ENCODE results near the gene BCKDHB. TPM values are rescaled to one million over a fixed set of nuclear protein-coding genes. Genes with fewer than 3 reads are reported as not detected.

BCKDHB gene
- total RNA-seq, 3 donors from 2014 or later (not counting 1 experiment from before 2014, with no cell fraction given) = 11.1 to 13.7 (median 12.8) TPM

- Histone ChIP-seq H3K9me3 (ENCODE audit: control insufficient read depth, insufficient read depth, low read length) (no peaks in the 10 kb centered on the region), H3K4me1 (ENCODE audit: control insufficient read depth, insufficient read depth, low read length) (no peaks in the 10 kb centered on the region), H3K27me3 (ENCODE audit: control insufficient read depth, insufficient read depth, low read length) (no peaks in the 10 kb centered on the region), H3K36me3 (ENCODE audit: control insufficient read depth, insufficient read depth, low read length) (no peaks in the 10 kb centered on the region), H3K27ac (ENCODE audit: low read length) (no peak overlapping the region), H3K4me3 (ENCODE audit: low read length) (no peak overlapping the region)
- no peaks in the 10 kb centered on the region for H3K9me3 Mint-ChIP-seq
- no peaks in the 10 kb centered on the region for H3K36me3 Mint-ChIP-seq
- no peak overlapping the region for H3K4me3 Mint-ChIP-seq
- no peak for TF ChIP-seq CTCF (IDR thresholded peaks at IDR 0.05)
- DNase-seq (no peak), ATAC-seq (no peak)
- intact Hi-C loops (cut with micrococcal nuclease) = no loop called here
- H3K27ac Mint-ChIP-seq = no peak overlapping the region
- peaks cover 0 to 5% of the 10 kb centered on the region in 2 donors for H3K4me1 Mint-ChIP-seq
- H3K27me3 Mint-ChIP-seq (ENCODE audit: low read depth in 2 of 2) = no peaks in the 10 kb centered on the region
Measured at GRCh38 chr6:80329496-80329895, 223.0 kb downstream of the BCKDHB start.

GRCh38 chr6:80330961-80331360 is 224.5 kb downstream of the BCKDHB start:
- Mint-ChIP-seq H3K4me1 (peaks cover 0 to 5% of the 10 kb centered on the region in 2 donors), H3K4me3 (no peak overlapping the region), H3K9me3 (no peaks in the 10 kb centered on the region), H3K27ac (no peak overlapping the region), H3K36me3 (no peaks in the 10 kb centered on the region), H3K27me3 (ENCODE audit: low read depth in 2 of 2) (no peaks in the 10 kb centered on the region)
- no peak overlapping the region for H3K27ac ChIP-seq (ENCODE audit: low read length)
- H3K9me3 ChIP-seq (ENCODE audit: control insufficient read depth, insufficient read depth, low read length) = no peaks in the 10 kb centered on the region
- no peaks in the 10 kb centered on the region for H3K4me1 ChIP-seq (ENCODE audit: control insufficient read depth, insufficient read depth, low read length)
- ATAC-seq (no peak), DNase-seq (no peak)
- no peak overlapping the region for H3K4me3 ChIP-seq (ENCODE audit: low read length)
- intact Hi-C loops (cut with micrococcal nuclease) = no loop called here
- no peaks in the 10 kb centered on the region for H3K36me3 ChIP-seq (ENCODE audit: control insufficient read depth, insufficient read depth, low read length)
- 74% methylated on average over 3 of the region's 3 CpGs for WGBS (ENCODE audit: insufficient coverage)
- H3K27me3 ChIP-seq (ENCODE audit: control insufficient read depth, insufficient read depth, low read length) = no peaks in the 10 kb centered on the region
- no peak for TF ChIP-seq CTCF (IDR thresholded peaks at IDR 0.05)

GRCh38 chr6:80331522-80331921 is 225.1 kb downstream of the BCKDHB start:
- no peaks in the 10 kb centered on the region for H3K9me3 Mint-ChIP-seq
- no peak for DNase-seq
- no peak overlapping the region for H3K4me3 Mint-ChIP-seq
- TF ChIP-seq CTCF (IDR thresholded peaks at IDR 0.05) = no peak
- H3K36me3 Mint-ChIP-seq = no peaks in the 10 kb centered on the region
- no peak overlapping the region for H3K27ac Mint-ChIP-seq
- no peaks in the 10 kb centered on the region for H3K27me3 Mint-ChIP-seq (ENCODE audit: low read depth in 2 of 2)
- H3K27me3 ChIP-seq (ENCODE audit: control insufficient read depth, insufficient read depth, low read length) = no peaks in the 10 kb centered on the region
- WGBS (ENCODE audit: insufficient coverage) = 86% methylated on average over 2 of the region's 2 CpGs
- ATAC-seq = no peak
- peaks cover 0 to 5% of the 10 kb centered on the region in 2 donors for H3K4me1 Mint-ChIP-seq
- H3K4me3 ChIP-seq (ENCODE audit: low read length) = no peak overlapping the region
- H3K36me3 ChIP-seq (ENCODE audit: control insufficient read depth, insufficient read depth, low read length) = no peaks in the 10 kb centered on the region
- no peaks in the 10 kb centered on the region for H3K4me1 ChIP-seq (ENCODE audit: control insufficient read depth, insufficient read depth, low read length)
- no peaks in the 10 kb centered on the region for H3K9me3 ChIP-seq (ENCODE audit: control insufficient read depth, insufficient read depth, low read length)
- no peak overlapping the region for H3K27ac ChIP-seq (ENCODE audit: low read length)
- intact Hi-C loops (cut with micrococcal nuclease) = no loop called here

GRCh38 chr6:80331974-80332373 is 225.5 kb downstream of the BCKDHB start:
- H3K27ac ChIP-seq (ENCODE audit: low read length) = no peak overlapping the region
- Mint-ChIP-seq H3K27ac (no peak overlapping the region), H3K9me3 (no peaks in the 10 kb centered on the region), H3K27me3 (ENCODE audit: low read depth in 2 of 2) (no peaks in the 10 kb centered on the region), H3K36me3 (no peaks in the 10 kb centered on the region), H3K4me1 (peaks cover 0 to 5% of the 10 kb centered on the region in 2 donors), H3K4me3 (no peak overlapping the region)
- no peak for TF ChIP-seq CTCF (IDR thresholded peaks at IDR 0.05)
- no peaks in the 10 kb centered on the region for H3K36me3 ChIP-seq (ENCODE audit: control insufficient read depth, insufficient read depth, low read length)
- H3K9me3 ChIP-seq (ENCODE audit: control insufficient read depth, insufficient read depth, low read length) = no peaks in the 10 kb centered on the region
- no peaks in the 10 kb centered on the region for H3K27me3 ChIP-seq (ENCODE audit: control insufficient read depth, insufficient read depth, low read length)
- DNase-seq (no peak), ATAC-seq (no peak)
- no peaks in the 10 kb centered on the region for H3K4me1 ChIP-seq (ENCODE audit: control insufficient read depth, insufficient read depth, low read length)
- no peak overlapping the region for H3K4me3 ChIP-seq (ENCODE audit: low read length)
- WGBS (ENCODE audit: insufficient coverage) = 86% methylated on average over 3 of the region's 3 CpGs
- intact Hi-C loops (cut with micrococcal nuclease) = no loop called here
